GM12874 (cell line): Measurements from ENCODE around the gene KRT77.

Source experiments
- TF ChIP-seq, protein P1 (sequence below): IDR thresholded peaks from 2 replicates; pipeline ENCODE4 v1.5.1; 2011; ENCODE audit warnings: low read depth, mild to moderate bottlenecking, control low read depth, low read length, moderate library complexity; ENCODE audit not compliant: insufficient read depth

KRT77 gene

DNA sequence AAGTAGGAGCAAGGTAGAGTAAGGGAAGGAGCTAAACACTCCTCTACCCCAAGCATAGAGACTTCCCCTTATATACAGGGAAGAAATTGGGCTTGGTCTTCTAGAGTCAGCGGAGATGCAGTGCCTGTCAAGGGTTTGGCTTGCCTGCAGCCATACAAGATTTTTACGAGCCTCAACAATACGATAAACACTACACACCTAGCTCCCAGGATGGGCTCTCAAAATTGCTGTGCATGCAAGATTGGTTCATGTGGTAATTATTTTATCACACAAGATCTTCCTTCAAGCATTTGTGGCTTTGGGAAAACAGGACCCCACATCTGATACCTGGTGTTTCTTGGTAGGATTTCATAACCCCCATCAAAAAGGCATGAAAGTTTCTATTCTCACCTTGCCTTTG is 23.0 kb downstream of the KRT77 start, which contains the start of gene KRT1:
TSS of gene KRT1 (minus strand) at position 45 of the 400 bp plus-strand sequence. CDS start 59 bp downstream, outside the sequence.
- TF ChIP-seq, protein P1, sequence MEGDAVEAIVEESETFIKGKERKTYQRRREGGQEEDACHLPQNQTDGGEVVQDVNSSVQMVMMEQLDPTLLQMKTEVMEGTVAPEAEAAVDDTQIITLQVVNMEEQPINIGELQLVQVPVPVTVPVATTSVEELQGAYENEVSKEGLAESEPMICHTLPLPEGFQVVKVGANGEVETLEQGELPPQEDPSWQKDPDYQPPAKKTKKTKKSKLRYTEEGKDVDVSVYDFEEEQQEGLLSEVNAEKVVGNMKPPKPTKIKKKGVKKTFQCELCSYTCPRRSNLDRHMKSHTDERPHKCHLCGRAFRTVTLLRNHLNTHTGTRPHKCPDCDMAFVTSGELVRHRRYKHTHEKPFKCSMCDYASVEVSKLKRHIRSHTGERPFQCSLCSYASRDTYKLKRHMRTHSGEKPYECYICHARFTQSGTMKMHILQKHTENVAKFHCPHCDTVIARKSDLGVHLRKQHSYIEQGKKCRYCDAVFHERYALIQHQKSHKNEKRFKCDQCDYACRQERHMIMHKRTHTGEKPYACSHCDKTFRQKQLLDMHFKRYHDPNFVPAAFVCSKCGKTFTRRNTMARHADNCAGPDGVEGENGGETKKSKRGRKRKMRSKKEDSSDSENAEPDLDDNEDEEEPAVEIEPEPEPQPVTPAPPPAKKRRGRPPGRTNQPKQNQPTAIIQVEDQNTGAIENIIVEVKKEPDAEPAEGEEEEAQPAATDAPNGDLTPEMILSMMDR = no peak

DNA sequence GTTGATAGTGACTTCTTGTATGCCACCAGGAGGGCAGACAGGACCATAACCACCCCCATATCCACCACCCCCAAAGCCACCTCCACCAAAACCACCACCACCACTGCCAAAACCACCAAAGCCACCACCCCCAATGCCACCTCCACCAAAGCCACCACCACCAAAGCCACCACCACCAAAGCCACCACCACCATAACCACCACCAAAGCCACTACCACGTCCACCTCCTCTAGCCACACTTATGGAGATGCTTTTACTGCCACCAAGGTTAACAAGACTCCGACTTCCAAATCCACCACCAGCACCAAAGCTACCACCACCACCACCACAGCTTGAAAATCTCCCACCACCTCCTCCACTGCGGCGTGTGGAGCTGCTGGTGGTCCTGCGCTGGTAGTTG is 23.4 kb downstream of the KRT77 start:
- TF ChIP-seq, protein P1 = no peak

DNA sequence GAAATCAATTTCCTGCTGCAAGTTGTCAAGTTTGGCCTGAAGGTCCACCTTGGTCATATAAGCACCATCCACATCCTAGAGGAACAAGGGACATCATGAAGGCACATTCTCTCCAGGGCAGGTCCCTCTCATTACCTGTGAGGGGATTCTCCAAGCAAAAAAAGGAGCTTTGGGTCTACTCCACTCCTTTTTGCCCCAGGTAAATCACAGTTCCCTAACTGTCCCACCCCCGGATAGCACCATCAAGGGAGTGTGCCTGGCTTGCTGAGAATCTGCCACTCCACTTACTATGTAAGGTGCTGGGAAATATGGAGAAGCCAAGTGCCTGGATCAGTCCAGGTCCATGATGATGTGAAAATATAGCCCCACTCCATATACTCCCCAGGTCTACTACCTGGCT is 25.7 kb downstream of the KRT77 start:
- TF ChIP-seq, protein P1 = no peak

GRCh38 chr12:52677126-52677525 is 26.2 kb downstream of the KRT77 start:
- TF ChIP-seq, protein P1 = no peak

DNA sequence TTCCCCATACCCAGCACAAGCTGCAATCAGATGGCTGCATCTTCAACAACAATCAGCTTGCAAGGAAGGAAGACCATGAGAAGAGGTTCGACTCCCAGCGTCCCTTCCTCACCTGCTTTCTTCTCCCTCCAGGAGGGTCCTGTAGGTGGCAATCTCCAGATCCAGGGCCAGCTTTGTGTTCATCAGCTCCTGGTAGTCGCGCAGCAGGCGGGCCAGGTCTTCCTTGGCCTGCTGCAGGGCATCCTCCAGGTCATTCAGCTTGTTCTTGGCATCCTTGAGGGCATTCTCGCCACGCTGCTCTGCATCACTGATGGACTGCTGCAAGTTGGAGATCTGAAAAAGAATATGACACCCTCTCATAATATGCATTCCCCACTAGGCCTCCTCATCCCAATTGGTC is 27.2 kb downstream of the KRT77 start:
- TF ChIP-seq, protein P1 = no peak

- TF ChIP-seq, protein P1 = no peak
Observed at GRCh38 chr12:52675301-52675701, 28.0 kb downstream of the KRT77 start.

- TF ChIP-seq, protein P1 = no peak
Observed at GRCh38 chr12:52674433-52674775, 28.9 kb downstream of the KRT77 start.
